Cardiac fibroblast (primary cell): ENCODE data around the gene MID1.

Experiments
- DNase-seq, 2 donors: peaks; one replicate each; pipeline versions ENCODE4 v3.0.0 to v3.0.0-alpha.2; 2010; ENCODE audit warnings: low read depth in 2 of 2
- H3K4me3 ChIP-seq, 2 donors: replicated peaks in 1 of 2; 1 replicate in 1 of 2; 2 replicates in 1 of 2; pipeline ENCODE4 v1.5.1; 2011; ENCODE audit warnings: low read depth in 2 of 2, low read length in 2 of 2, mild to moderate bottlenecking in 2 of 2, moderate library complexity in 1 of 2
- TF ChIP-seq, protein P1 (sequence below): IDR thresholded peaks from one replicate; pipeline ENCODE4 v1.5.1; 2011; ENCODE audit warnings: low read depth, mild to moderate bottlenecking, low read length, inconsistent platforms

Gene MID1

DNA sequence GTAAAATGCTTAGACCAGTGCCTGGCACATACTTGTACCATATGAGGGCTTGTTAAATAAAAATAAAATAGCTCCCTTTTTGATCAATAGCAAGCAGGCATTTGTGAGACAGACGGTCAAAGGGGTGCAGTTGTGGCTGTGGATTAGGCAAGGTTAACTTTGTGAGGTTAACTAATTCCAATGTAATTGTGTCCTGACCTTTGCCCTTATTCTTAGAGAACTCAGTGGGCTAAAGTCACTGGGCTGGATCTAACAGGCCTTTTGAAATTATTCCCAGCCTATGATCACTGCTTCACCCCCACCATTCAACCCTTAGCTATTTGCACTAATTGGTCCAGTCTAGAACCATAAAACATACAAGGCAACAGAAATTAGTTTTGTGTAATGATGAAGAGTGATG, 166.4 kb downstream of the MID1 start:
- DNase-seq, result no peak
- H3K4me3 ChIP-seq, result no peak overlapping the region
- TF ChIP-seq, protein P1, sequence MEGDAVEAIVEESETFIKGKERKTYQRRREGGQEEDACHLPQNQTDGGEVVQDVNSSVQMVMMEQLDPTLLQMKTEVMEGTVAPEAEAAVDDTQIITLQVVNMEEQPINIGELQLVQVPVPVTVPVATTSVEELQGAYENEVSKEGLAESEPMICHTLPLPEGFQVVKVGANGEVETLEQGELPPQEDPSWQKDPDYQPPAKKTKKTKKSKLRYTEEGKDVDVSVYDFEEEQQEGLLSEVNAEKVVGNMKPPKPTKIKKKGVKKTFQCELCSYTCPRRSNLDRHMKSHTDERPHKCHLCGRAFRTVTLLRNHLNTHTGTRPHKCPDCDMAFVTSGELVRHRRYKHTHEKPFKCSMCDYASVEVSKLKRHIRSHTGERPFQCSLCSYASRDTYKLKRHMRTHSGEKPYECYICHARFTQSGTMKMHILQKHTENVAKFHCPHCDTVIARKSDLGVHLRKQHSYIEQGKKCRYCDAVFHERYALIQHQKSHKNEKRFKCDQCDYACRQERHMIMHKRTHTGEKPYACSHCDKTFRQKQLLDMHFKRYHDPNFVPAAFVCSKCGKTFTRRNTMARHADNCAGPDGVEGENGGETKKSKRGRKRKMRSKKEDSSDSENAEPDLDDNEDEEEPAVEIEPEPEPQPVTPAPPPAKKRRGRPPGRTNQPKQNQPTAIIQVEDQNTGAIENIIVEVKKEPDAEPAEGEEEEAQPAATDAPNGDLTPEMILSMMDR, result no peak

DNA sequence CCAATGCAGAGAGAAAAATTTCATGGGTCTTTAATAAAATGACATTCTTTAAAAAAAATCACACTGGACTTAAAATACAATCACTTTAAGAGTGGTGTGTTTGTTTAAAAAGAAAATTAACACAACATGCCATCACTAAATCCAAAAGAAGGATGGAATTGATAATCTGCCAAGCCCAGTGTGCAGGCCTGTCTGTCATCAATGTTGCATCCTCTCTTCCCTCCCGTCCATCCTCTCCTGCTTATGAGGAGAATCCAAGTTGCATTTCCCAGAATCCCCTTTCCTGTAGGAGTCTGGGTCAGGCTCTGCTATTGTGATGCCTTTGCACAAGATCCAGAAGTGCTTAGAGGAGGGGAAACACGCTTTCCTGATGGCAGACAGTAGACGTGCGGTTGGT, 169.4 kb downstream of the MID1 start:
- no peak overlapping the region for H3K4me3 ChIP-seq
- no peak for DNase-seq
- TF ChIP-seq, protein P1, result no peak

DNA sequence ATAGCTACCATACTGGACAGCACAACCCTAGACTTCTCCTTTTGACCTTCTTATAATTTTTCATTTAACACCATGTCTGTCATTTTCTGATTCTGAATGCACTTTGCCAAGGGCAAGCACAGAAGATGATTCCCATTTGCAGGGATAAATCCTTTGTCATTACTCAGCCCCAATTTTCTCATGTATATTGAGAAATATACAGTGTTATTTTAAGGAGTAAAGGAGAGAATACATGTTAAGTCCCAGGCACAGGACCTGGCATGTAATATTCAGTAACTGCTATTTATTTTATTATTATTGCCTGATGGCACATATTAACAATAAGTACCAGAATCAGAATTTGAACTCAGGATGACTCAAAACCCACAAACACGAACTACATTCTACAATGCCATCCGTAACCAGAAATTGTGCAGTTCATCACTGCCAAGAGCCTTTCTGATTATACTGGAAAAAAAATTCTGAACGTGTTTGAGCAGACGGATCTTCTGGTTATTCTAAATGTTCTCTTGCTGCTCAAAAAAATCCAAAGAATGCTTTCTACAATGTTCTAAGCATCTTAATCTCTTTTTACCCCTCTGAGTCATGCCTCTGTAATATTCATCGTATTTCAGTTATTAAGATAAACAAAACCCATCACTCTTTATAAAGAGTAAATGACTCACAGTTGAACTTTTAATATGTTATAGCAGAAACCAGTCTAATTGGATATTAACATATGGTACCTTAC, 170.0 kb downstream of the MID1 start:
- peak; percentile 81 to 85 for DNase-seq
- TF ChIP-seq, protein P1, result no peak
- no peak overlapping the region for H3K4me3 ChIP-seq

DNA sequence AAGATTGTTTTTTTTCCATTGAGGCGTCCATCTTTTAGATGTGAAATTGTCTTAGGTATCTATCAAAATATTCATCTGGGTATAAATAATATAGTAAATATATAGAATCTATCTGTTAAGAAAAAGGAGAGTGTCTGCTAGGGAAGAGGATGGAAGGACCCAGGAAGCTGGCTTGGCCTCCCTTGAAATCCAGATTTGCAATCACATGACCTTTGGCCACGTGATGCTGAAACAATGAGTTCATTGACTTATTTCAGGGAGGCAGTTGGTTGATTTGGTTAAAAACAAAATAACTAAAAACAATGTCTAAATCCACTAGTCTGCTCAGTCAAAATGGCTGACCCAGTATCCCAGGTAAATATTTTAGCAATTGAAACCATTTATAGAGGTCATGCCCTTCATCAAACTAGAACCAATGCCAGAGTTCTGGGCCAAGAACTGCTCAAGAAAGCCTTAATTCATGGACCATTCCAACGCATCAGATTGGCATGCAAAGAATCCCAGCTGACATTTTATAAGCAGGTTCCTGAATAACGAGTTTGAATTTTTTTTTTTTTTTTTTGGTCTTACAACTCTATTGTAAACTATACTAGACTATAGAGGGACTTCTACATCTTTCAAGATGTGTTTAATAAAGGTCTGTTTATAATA, 172.7 kb downstream of the MID1 start:
- TF ChIP-seq, protein P1, result no peak
- no peak overlapping the region for H3K4me3 ChIP-seq
- DNase-seq, result peak; percentile 35 to 55

DNA sequence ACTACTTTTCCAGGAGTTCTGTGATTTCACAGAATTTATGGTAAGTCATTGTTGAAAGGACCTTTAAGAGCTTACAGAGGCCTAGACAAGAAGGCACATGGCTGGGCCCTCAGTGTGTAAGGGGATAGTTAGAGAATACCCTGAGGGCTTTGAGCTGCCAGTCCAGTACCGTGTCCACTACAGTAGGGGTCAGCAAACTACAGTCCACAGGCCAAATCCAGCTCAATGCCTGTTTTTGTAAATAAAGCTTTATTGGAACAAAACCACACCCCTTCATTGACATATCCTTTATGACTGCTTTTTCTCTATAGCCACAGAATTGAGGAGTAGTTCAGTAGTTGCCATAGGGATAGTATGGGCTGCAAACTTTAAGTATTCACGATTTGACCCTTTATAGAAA, 176.2 kb downstream of the MID1 start:
- peak; percentile 5 to 25 for DNase-seq
- TF ChIP-seq, protein P1, result peak; percentile 18
- no peak overlapping the region for H3K4me3 ChIP-seq

DNA sequence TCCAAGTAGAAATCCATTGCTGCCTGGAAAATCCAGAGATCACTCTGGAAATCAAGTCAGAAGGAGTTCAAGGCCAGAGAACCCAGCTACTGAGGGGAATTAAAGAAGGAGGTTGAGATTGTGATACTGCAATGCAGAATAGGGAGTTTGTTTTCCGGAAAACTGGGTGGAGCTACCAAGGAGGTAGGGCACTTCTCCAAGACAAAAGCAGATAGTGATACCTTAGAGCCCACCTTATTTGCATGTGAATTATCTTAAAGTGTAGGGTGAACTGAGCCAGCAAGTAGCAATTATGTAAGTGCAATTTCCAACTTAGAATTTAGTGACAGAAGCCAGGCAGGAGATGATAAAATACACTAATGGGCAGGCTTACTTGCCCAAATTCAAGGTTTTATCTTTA, 178.9 kb downstream of the MID1 start:
- H3K4me3 ChIP-seq, result no peak overlapping the region
- DNase-seq, result no peak
- TF ChIP-seq, protein P1, result no peak
